H1 (cell line): ENCODE results near the gene KNDC1.

Experiments
- CEBPB ChIP-seq: IDR thresholded peaks from 2 replicates; pipeline ENCODE4 v1.6.1; 2012; ENCODE audit warnings: low read depth, low read length
- CTCF ChIP-seq, 3 experiments: IDR thresholded peaks; 1 replicate in 2 of 3; 2 replicates in 1 of 3; pipeline versions ENCODE4 v1.5.1 to v1.6.1; 2011; ENCODE audit warnings: low read length in 3 of 3, mild to moderate bottlenecking in 3 of 3, inconsistent platforms in 2 of 3, low read depth in 1 of 3, moderate library complexity in 1 of 3; ENCODE audit not compliant: insufficient read depth in 1 of 3; ENCODE audit errors: control extremely low read depth in 1 of 3
- EGR1 ChIP-seq: IDR thresholded peaks from 2 replicates; pipeline ENCODE4 v1.6.1; 2011; ENCODE audit warnings: low read depth, low read length, borderline replicate concordance
- JUN ChIP-seq: IDR thresholded peaks from 2 replicates; pipeline ENCODE4 v1.6.1; 2011; ENCODE audit warnings: low read depth, mild to moderate bottlenecking, improper control_type of control experiment, low read length
- MAX ChIP-seq: IDR thresholded peaks from 2 replicates; pipeline ENCODE4 v1.6.1; 2012; ENCODE audit warnings: inconsistent platforms
- POLR2A ChIP-seq, 2 experiments: IDR thresholded peaks; 1 replicate in 1 of 2; 2 replicates in 1 of 2; pipeline ENCODE4 v1.6.1; 2011; ENCODE audit warnings: low read depth in 2 of 2, low read length in 2 of 2, mild to moderate bottlenecking in 2 of 2; ENCODE audit errors: control extremely low read depth in 1 of 2
- RAD21 ChIP-seq, 2 experiments: IDR thresholded peaks in 1 of 2; conservative IDR thresholded peaks in 1 of 2; 2 replicates each; pipeline ENCODE4 v1.6.1; 2011; ENCODE audit warnings: low read depth in 2 of 2, low read length in 2 of 2, improper control_type of control experiment in 1 of 2, inconsistent platforms in 1 of 2, mild to moderate bottlenecking in 1 of 2, moderate library complexity in 1 of 2
- YY1 ChIP-seq: IDR thresholded peaks from 2 replicates; pipeline ENCODE4 v1.6.1; 2011; ENCODE audit warnings: low read depth, mild to moderate bottlenecking, low read length
- TF ChIP-seq, protein P1 (sequence below): IDR thresholded peaks from 2 replicates; pipeline ENCODE4 v1.6.1; 2011; ENCODE audit warnings: low read length, improper control_type of control experiment

DNA sequence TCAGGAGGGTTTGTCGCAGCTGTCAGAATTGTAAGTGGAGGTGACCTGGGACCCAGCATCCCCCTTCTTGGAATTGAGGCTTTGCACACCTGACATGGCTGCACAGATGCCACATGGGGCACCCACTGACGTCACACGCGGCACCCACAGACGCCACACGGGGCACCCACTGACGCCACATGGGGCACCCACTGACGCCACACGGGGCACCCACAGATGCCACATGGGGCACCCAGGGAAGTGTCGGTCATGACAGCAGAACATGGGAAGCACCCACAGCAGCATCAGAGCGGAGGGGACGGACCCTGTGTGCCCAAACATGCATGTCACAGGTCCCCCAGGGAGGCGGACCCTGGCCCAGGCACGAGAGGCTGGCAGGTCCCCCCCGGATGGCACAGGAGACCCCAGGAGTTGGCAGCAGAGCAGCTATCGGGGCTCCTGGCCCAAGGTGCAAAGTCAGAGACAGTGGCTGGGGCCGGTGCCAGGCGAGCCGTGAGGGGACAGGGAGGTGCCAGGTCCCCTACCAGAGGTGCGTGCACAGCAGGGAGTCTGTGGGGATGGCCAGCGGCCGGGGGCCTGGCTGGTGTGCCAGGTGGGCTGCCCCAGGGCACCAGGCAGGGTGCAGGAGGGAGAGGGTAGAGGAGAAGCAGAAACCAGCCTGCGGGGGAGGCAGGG, 21.1 kb downstream of the KNDC1 start:
- TF ChIP-seq CTCF (IDR thresholded peaks at IDR 0.05; ENCODE audit: control extremely low read depth in 1 of 3, insufficient read depth in 1 of 3, low read depth in 1 of 3, low read length in 3 of 3) (no peak), JUN (no peak), POLR2A (IDR thresholded peaks at IDR 0.05; ENCODE audit: control extremely low read depth in 1 of 2, low read depth in 2 of 2, low read length in 2 of 2) (no peak), CEBPB (no peak), MAX (no peak), YY1 (no peak), EGR1 (no peak), RAD21 (IDR thresholded peaks at IDR 0.05 in 1 of 2, conservative IDR thresholded peaks at IDR 0.05 in 1 of 2; ENCODE audit: low read depth in 2 of 2, low read length in 2 of 2) (no peak)
- TF ChIP-seq, protein P1, sequence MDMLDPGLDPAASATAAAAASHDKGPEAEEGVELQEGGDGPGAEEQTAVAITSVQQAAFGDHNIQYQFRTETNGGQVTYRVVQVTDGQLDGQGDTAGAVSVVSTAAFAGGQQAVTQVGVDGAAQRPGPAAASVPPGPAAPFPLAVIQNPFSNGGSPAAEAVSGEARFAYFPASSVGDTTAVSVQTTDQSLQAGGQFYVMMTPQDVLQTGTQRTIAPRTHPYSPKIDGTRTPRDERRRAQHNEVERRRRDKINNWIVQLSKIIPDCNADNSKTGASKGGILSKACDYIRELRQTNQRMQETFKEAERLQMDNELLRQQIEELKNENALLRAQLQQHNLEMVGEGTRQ = no peak
